Liver (tissue), 3 donors: ENCODE data around the gene NR1D2.

Experiments used
- EGR1 ChIP-seq, 2 donors: IDR thresholded peaks; 2 replicates each; pipeline ENCODE4 v1.6.1; 2016 to 2018; ENCODE audit warnings: antibody characterized with exemption in 2 of 2, low read depth in 2 of 2
- GABPA ChIP-seq, 2 donors: IDR thresholded peaks in 1 of 2; conservative IDR thresholded peaks in 1 of 2; 2 replicates each; pipeline ENCODE4 v1.6.1; 2016; ENCODE audit warnings: antibody characterized with exemption in 2 of 2, mild to moderate bottlenecking in 1 of 2, moderate library complexity in 1 of 2
- RAD21 ChIP-seq, 2 donors: IDR thresholded peaks; 2 replicates each; pipeline ENCODE4 v1.6.1; 2016; ENCODE audit warnings: antibody characterized with exemption in 2 of 2, mild to moderate bottlenecking in 2 of 2
- SP1 ChIP-seq: IDR thresholded peaks from 2 replicates; pipeline ENCODE4 v1.6.1; 2018; ENCODE audit warnings: antibody characterized with exemption, mild to moderate bottlenecking
- TF ChIP-seq, protein P1 (sequence below): fragments of 150-350 bp; IDR thresholded peaks from 2 replicates; pipeline ENCODE4 v1.5.1; 2017; ENCODE audit warnings: improper control_type of control experiment, low read depth, low read length; ENCODE audit not compliant: missing input control
- TF ChIP-seq, protein P2 (sequence below): IDR thresholded peaks from 2 replicates; pipeline ENCODE4 v1.6.1; 2016; ENCODE audit warnings: antibody characterized with exemption
- TF ChIP-seq, protein P3 (sequence below): IDR thresholded peaks from 2 replicates; pipeline ENCODE4 v1.6.1; 2016; ENCODE audit warnings: antibody characterized with exemption
- TF ChIP-seq, protein P4 (sequence below): IDR thresholded peaks from 2 replicates; pipeline ENCODE4 v1.6.1; 2016; ENCODE audit warnings: antibody characterized with exemption
- donor health status: healthy.
- donor health status: healthy.

DNA sequence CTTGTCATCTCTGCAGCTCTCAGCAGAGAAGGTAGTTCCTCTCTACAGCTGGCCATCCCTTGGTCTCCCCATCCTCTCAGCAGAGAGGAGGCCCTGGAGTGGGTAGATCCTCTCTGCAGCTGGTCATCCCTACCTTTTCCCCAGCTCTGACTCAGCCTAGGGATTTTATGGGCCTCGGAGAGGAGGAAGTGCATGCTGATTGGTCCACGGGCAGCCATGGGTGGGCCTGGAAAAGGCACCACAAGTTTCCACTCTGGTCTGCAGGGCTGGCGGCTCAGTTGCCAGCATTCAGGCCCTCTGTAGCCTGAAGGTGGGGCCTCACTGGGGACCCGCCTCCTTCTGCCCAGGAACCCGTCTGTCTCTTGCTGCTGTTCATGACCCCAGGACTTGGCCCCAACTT is 36.9 kb downstream of the NR1D2 start:
- TF ChIP-seq, protein P1, sequence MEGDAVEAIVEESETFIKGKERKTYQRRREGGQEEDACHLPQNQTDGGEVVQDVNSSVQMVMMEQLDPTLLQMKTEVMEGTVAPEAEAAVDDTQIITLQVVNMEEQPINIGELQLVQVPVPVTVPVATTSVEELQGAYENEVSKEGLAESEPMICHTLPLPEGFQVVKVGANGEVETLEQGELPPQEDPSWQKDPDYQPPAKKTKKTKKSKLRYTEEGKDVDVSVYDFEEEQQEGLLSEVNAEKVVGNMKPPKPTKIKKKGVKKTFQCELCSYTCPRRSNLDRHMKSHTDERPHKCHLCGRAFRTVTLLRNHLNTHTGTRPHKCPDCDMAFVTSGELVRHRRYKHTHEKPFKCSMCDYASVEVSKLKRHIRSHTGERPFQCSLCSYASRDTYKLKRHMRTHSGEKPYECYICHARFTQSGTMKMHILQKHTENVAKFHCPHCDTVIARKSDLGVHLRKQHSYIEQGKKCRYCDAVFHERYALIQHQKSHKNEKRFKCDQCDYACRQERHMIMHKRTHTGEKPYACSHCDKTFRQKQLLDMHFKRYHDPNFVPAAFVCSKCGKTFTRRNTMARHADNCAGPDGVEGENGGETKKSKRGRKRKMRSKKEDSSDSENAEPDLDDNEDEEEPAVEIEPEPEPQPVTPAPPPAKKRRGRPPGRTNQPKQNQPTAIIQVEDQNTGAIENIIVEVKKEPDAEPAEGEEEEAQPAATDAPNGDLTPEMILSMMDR, result no peak
- TF ChIP-seq GABPA (IDR thresholded peaks at IDR 0.05 in 1 of 2, conservative IDR thresholded peaks at IDR 0.05 in 1 of 2) (no peak), RAD21 (IDR thresholded peaks at IDR 0.05) (no peak), EGR1 (IDR thresholded peaks at IDR 0.05; ENCODE audit: low read depth in 2 of 2) (no peak), SP1 (no peak)
- TF ChIP-seq, protein P2, sequence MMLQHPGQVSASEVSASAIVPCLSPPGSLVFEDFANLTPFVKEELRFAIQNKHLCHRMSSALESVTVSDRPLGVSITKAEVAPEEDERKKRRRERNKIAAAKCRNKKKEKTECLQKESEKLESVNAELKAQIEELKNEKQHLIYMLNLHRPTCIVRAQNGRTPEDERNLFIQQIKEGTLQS, result no peak
- TF ChIP-seq, protein P3, sequence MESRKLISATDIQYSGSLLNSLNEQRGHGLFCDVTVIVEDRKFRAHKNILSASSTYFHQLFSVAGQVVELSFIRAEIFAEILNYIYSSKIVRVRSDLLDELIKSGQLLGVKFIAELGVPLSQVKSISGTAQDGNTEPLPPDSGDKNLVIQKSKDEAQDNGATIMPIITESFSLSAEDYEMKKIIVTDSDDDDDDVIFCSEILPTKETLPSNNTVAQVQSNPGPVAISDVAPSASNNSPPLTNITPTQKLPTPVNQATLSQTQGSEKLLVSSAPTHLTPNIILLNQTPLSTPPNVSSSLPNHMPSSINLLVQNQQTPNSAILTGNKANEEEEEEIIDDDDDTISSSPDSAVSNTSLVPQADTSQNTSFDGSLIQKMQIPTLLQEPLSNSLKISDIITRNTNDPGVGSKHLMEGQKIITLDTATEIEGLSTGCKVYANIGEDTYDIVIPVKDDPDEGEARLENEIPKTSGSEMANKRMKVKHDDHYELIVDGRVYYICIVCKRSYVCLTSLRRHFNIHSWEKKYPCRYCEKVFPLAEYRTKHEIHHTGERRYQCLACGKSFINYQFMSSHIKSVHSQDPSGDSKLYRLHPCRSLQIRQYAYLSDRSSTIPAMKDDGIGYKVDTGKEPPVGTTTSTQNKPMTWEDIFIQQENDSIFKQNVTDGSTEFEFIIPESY, result no peak
- TF ChIP-seq, protein P4, sequence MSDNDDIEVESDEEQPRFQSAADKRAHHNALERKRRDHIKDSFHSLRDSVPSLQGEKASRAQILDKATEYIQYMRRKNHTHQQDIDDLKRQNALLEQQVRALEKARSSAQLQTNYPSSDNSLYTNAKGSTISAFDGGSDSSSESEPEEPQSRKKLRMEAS, result no peak
